ENCODE measurements around the gene FHIT. TPM values are rescaled to one million over a fixed set of nuclear protein-coding genes. Genes with fewer than 3 reads are reported as not detected.

FHIT gene
- total RNA-seq, 1 donor from 2014 or later, result 20.2 TPM

DNA sequence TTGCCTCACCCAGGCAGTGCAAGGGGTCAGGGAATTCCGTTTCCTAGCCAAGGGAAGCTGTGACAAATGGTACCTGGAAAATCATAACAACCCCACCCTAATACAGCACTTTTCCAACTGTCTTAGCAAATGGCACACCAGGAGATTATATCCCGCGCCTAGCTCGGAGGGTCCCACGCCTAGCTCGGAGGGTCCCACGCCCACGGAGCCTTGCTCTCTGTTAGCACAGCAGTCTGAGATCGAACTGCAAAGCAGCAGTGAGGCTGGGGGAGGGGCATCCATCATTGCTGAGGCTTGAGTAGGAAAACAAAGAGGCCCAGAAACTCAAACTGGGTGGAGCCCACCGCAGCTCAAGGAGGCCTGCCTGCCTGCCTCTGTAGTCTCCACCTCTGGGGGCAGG is 208.1 kb downstream of the FHIT start:
- TF ChIP-seq, protein P1, sequence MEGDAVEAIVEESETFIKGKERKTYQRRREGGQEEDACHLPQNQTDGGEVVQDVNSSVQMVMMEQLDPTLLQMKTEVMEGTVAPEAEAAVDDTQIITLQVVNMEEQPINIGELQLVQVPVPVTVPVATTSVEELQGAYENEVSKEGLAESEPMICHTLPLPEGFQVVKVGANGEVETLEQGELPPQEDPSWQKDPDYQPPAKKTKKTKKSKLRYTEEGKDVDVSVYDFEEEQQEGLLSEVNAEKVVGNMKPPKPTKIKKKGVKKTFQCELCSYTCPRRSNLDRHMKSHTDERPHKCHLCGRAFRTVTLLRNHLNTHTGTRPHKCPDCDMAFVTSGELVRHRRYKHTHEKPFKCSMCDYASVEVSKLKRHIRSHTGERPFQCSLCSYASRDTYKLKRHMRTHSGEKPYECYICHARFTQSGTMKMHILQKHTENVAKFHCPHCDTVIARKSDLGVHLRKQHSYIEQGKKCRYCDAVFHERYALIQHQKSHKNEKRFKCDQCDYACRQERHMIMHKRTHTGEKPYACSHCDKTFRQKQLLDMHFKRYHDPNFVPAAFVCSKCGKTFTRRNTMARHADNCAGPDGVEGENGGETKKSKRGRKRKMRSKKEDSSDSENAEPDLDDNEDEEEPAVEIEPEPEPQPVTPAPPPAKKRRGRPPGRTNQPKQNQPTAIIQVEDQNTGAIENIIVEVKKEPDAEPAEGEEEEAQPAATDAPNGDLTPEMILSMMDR (IDR thresholded peaks at IDR 0.05; ENCODE audit: unreplicated experiment), result no peak
- Mint-ChIP-seq H3K27ac (ENCODE audit: unreplicated experiment) (no peak overlapping the region), H3K9me3 (ENCODE audit: unreplicated experiment) (no peaks in the 10 kb centered on the region), H3K4me1 (ENCODE audit: unreplicated experiment) (no peaks in the 10 kb centered on the region), H3K27me3 (ENCODE audit: unreplicated experiment) (no peaks in the 10 kb centered on the region), H3K36me3 (ENCODE audit: low read depth, unreplicated experiment) (peaks cover 20% of the 10 kb centered on the region), H3K4me3 (ENCODE audit: unreplicated experiment) (no peak overlapping the region)
- no peak for DNase-seq (ENCODE audit: low spot score)

DNA sequence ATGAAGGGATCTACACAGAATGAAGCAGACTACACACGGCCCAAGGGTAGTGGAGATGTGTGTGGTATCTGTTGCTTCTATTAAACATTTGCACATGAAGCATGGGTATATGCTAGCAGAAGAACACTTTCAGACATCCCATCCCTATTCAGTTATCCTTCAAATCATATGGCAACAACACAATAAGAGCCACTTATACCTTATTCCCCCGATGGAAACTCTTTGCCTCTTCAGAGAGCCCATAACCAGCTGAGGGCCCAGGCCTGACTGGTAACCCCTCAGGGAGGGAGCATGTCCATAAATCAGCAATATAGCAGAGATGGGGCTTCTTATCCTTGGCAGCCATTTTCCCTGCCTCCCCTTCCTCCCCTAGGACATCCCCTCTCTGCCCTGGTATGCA is 210.6 kb downstream of the FHIT start:
- no peak overlapping the region for H3K4me3 Mint-ChIP-seq (ENCODE audit: unreplicated experiment)
- H3K27me3 Mint-ChIP-seq (ENCODE audit: unreplicated experiment), result no peaks in the 10 kb centered on the region
- no peaks in the 10 kb centered on the region for H3K9me3 Mint-ChIP-seq (ENCODE audit: unreplicated experiment)
- H3K36me3 Mint-ChIP-seq (ENCODE audit: low read depth, unreplicated experiment), result peaks cover 20% of the 10 kb centered on the region
- H3K27ac Mint-ChIP-seq (ENCODE audit: unreplicated experiment), result no peak overlapping the region
- H3K4me1 Mint-ChIP-seq (ENCODE audit: unreplicated experiment), result no peaks in the 10 kb centered on the region
- TF ChIP-seq, protein P1 (IDR thresholded peaks at IDR 0.05; ENCODE audit: unreplicated experiment), result no peak
- DNase-seq (ENCODE audit: low spot score), result no peak

DNA sequence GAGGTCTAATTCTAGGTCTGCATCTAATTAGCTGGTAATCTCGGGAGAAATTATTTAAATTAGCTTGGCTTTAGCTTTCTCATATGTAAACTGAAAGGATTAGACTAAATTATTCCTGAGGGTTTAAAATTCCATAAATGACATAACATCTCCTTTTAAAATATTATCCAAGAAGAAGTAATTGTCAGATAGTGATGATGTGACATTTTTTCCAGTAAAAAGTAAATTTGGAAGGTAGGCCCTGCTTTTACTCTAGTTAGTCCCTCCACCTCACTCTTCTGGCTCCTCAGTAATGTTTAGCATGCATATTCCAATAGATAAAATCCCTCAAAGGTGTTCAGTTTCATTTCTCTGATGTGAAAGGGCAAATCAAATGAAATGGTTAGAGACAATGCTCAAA is 215.7 kb downstream of the FHIT start:
- H3K4me3 Mint-ChIP-seq (ENCODE audit: unreplicated experiment), result no peak overlapping the region

DNA sequence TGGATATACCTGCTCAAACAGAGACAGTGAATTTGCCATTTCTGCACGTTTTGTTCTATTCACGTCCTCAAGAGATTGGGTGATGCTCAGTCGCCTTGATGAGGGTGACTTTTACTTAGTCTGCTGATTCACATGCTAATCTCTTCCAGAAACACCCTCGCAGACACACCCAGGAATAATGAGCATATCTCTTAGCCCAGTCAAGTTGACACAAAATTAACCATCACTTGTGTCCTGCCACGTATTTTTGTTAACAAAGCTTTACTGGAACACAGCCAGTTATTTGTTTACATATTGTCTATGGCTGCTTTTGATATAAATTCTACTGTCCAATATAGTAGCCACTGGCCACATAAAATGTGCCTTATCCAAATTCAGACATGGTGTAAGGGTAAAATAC is 218.3 kb downstream of the FHIT start:
- H3K36me3 Mint-ChIP-seq (ENCODE audit: low read depth, unreplicated experiment), result no peaks in the 10 kb centered on the region
- DNase-seq (ENCODE audit: low spot score), result no peak
- no peaks in the 10 kb centered on the region for H3K4me1 Mint-ChIP-seq (ENCODE audit: unreplicated experiment)
- TF ChIP-seq, protein P1 (IDR thresholded peaks at IDR 0.05; ENCODE audit: unreplicated experiment), result no peak
- peaks cover 4% of the 10 kb centered on the region for H3K9me3 Mint-ChIP-seq (ENCODE audit: unreplicated experiment)
- H3K27me3 Mint-ChIP-seq (ENCODE audit: unreplicated experiment), result no peaks in the 10 kb centered on the region
- H3K4me3 Mint-ChIP-seq (ENCODE audit: unreplicated experiment), result no peak overlapping the region
- no peak overlapping the region for H3K27ac Mint-ChIP-seq (ENCODE audit: unreplicated experiment)

More for the DNA sequence above, 215.7 kb downstream of the FHIT start:
- peaks cover 2% of the 10 kb centered on the region for H3K9me3 Mint-ChIP-seq (ENCODE audit: unreplicated experiment)
- no peaks in the 10 kb centered on the region for H3K4me1 Mint-ChIP-seq (ENCODE audit: unreplicated experiment)
- H3K36me3 Mint-ChIP-seq (ENCODE audit: low read depth, unreplicated experiment), result peaks cover 10% of the 10 kb centered on the region
- TF ChIP-seq, protein P1 (IDR thresholded peaks at IDR 0.05; ENCODE audit: unreplicated experiment), result no peak
- no peak overlapping the region for H3K27ac Mint-ChIP-seq (ENCODE audit: unreplicated experiment)
- H3K27me3 Mint-ChIP-seq (ENCODE audit: unreplicated experiment), result no peaks in the 10 kb centered on the region
- no peak for DNase-seq (ENCODE audit: low spot score)

DNA sequence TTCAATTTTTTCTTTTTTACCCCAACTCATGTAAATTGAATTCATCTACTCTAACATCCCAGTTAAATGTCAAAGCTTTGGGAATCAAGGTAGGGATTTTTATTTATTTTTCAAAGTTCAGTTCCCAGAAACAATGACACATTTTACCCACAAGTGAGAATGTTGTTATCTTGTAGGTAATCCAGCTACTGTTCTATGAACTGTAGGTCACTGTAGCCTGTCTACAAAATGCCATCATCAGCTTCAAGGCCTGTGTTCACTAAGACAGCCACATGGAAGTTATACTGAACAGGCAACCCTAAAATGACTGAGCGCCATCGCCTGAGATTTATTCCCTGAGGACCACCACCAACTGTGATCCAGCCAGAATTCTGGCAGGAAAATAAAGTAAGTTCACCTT is 219.7 kb downstream of the FHIT start:
- Mint-ChIP-seq H3K27me3 (ENCODE audit: unreplicated experiment) (no peaks in the 10 kb centered on the region), H3K27ac (ENCODE audit: unreplicated experiment) (no peak overlapping the region), H3K9me3 (ENCODE audit: unreplicated experiment) (peaks cover 4% of the 10 kb centered on the region), H3K36me3 (ENCODE audit: low read depth, unreplicated experiment) (no peaks in the 10 kb centered on the region), H3K4me1 (ENCODE audit: unreplicated experiment) (no peaks in the 10 kb centered on the region), H3K4me3 (ENCODE audit: unreplicated experiment) (no peak overlapping the region)
- DNase-seq (ENCODE audit: low spot score), result no peak
- TF ChIP-seq, protein P1 (IDR thresholded peaks at IDR 0.05; ENCODE audit: unreplicated experiment), result no peak
